PC-9 (cell line): Measurements from ENCODE around the gene PLCD3. TPM values are rescaled to one million over a fixed set of nuclear protein-coding genes. Genes with fewer than 3 reads are reported as not detected.

Experiments used
- BruUV-seq: library from RNA; stranded (reverse); fragments of 400-500 nt; replicated peaks from 2 replicates; lab custom pipeline; 2021; lab: Mats Ljungman, UMichigan
- CTCF ChIA-PET: fragments of 300-600 bp; sonication (Branson Sonifier 250); formaldehyde crosslinking; loops from one replicate; lab custom pipeline; 2022; ENCODE audit warnings: antibody characterized with exemption; lab: Charles Lee
- POLR2A ChIA-PET: fragments of 300-600 bp; sonication (Branson Sonifier 250); formaldehyde crosslinking; loops from one replicate; lab custom pipeline; 2022; ENCODE audit warnings: antibody characterized with exemption; ENCODE audit not compliant: unreplicated experiment; lab: Charles Lee
- DNase-seq, 2 experiments: peaks; one replicate each; pipeline versions ENCODE4 v3.0.0 to v3.0.0-alpha.2; 2015 to 2022; ENCODE audit warnings: mixed read lengths in 1 of 2
- H2AFZ ChIP-seq: fragments of 200-600 bp; sonication (generic); 2 replicates; pipeline ENCODE4 v1.8.1; 2017; ENCODE audit warnings: antibody characterized with exemption
- H3F3A ChIP-seq: fragments of 200-600 bp; sonication (generic); 2 replicates; pipeline ENCODE4 v1.8.1; 2017; ENCODE audit warnings: antibody characterized with exemption, mild to moderate bottlenecking, low read depth; ENCODE audit not compliant: insufficient read depth
- H3K27ac ChIP-seq: fragments of 200-600 bp; sonication (generic); 2 replicates; pipeline ENCODE4 v1.6.1; 2016; ENCODE audit warnings: mixed run types
- H3K27me3 ChIP-seq: fragments of 200-600 bp; sonication (generic); 2 replicates; pipeline ENCODE4 v1.6.1; 2016; ENCODE audit warnings: low read depth, mixed run types; ENCODE audit not compliant: insufficient read depth
- H3K36me3 ChIP-seq: fragments of 200-600 bp; sonication (generic); 2 replicates; pipeline ENCODE4 v1.6.1; 2016; ENCODE audit warnings: low read depth, mixed run types
- H3K4me1 ChIP-seq: fragments of 200-600 bp; sonication (generic); replicated peaks from 2 replicates; pipeline ENCODE4 v1.6.1; 2016; ENCODE audit warnings: mixed run types; ENCODE audit not compliant: insufficient read depth
- H3K4me2 ChIP-seq: fragments of 200-600 bp; sonication (generic); 2 replicates; pipeline ENCODE4 v1.6.1; 2017; ENCODE audit warnings: mixed run types
- H3K4me3 ChIP-seq: fragments of 200-600 bp; sonication (generic); 2 replicates; pipeline ENCODE4 v1.6.1; 2016; ENCODE audit warnings: mixed run types
- H3K79me2 ChIP-seq: fragments of 200-600 bp; sonication (generic); 2 replicates; pipeline ENCODE4 v1.6.1; 2017; ENCODE audit warnings: low read depth, mixed run types
- H3K9me2 ChIP-seq: fragments of 200-600 bp; sonication (generic); 2 replicates; pipeline ENCODE4 v1.8.1; 2017; ENCODE audit warnings: mild to moderate bottlenecking; ENCODE audit not compliant: insufficient read depth
- H3K9me3 ChIP-seq: fragments of 200-600 bp; sonication (generic); 2 replicates; pipeline ENCODE4 v1.8.1; 2016; ENCODE audit warnings: low read depth; ENCODE audit not compliant: insufficient read depth
- H4K20me1 ChIP-seq: fragments of 200-600 bp; sonication (generic); 2 replicates; pipeline ENCODE4 v1.8.1; 2017; ENCODE audit not compliant: insufficient read depth
- CTCF ChIP-seq: fragments of 200-600 bp; sonication (generic); conservative IDR thresholded peaks from 2 replicates; pipeline ENCODE4 v1.6.1; 2017; ENCODE audit warnings: mixed run types, antibody characterized with exemption, mild to moderate bottlenecking, moderate library complexity
- EZH2 ChIP-seq: fragments of 200-600 bp; sonication (generic); IDR thresholded peaks from 2 replicates; pipeline ENCODE4 v1.8.0; 2017; ENCODE audit warnings: antibody characterized with exemption, low read depth
- intact Hi-C: fragments of 100-400 bp; cut with micrococcal nuclease; formaldehyde crosslinking; loops from one replicate; pipeline ENCODE4 v1.10.0; 2022; ENCODE audit not compliant: unreplicated experiment
- total RNA-seq: library from RNA; stranded (reverse); gene quantifications from 2 replicates; pipeline ENCODE4 v1.2.3, GENCODE V29; 2021

The PLCD3 gene
- total RNA-seq, 1 experiment from 2014 or later: 92.4 TPM

DNA sequence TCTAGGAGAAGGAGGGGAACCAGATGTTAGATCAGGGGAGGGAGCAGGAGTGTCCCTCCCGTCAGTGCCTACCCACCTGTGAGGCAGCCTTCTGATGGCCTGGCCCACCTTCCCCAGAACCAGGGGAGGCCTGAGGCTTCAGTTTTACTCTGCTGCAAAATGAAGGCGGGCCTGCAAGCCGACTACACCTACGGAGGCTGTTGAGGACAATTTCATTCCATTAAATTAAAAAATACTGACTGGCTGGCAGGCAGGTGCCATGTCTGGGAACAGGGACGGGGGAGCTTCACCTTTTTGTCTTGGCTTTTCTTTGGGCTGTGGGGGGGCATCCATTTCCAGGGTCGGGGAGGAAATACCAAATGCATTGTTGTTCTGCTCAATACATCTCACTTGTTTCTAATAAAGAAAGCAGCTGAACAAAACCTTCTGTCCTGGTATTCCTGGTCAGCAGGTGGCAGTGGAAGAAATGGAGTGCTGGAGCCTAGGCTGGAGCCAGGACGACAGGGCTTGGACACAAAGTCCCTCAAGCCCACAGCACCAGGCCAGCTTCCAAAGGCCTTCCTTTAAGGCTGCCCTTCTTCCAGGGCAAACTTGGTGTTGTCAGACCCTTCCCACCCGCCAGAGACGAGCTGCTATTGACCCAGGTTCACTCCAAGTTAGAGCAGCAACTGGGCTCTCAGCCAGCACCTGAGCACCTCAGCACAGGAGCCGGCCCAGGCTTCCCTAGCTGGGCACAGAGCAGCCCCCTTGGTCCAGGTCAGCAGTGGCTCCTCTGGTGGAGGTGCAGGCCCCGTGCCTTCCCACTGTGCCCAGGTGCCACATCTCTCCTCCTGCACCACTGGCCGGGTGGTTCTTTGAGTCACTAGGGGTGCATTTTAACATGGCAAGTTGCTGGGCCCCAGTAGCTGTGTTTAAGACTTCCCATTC, 23.5 kb downstream of the PLCD3 start:
- H3K4me3 ChIP-seq: no peak overlapping the region
- no peaks in the 10 kb centered on the region; the same call in 1 of the 2 replicates for H4K20me1 ChIP-seq
- TF ChIP-seq EZH2 (no peak), CTCF (no peak; the same call in 1 of the 2 replicates)
- intact Hi-C loops: no loop called here
- peaks cover 9% of the 10 kb centered on the region for H3F3A ChIP-seq
- no peaks in the 10 kb centered on the region for H3K4me1 ChIP-seq
- ChIA-PET CTCF (interaction anchor here (0.6 to 1.4 kb wide), 2 partner anchors 10 to 184 kb away, joined by 3 to 6 read pairs; no protein-coding TSS in a partner anchor), POLR2A (interaction anchor here (0.5 to 0.8 kb wide), 2 partner anchors 27 to 193 kb away, joined by 3 to 11 read pairs; partner anchors contain the start of gene ACBD4)
- no peak overlapping the region for H2AFZ ChIP-seq
- DNase-seq: no peak
- no peaks in the 10 kb centered on the region for H3K36me3 ChIP-seq
- BruUV-seq: no TSS peak
- H3K27me3 ChIP-seq: no peaks in the 10 kb centered on the region
- H3K27ac ChIP-seq: no peak overlapping the region
- H3K4me2 ChIP-seq: no peak overlapping the region
- no peaks in the 10 kb centered on the region for H3K79me2 ChIP-seq
- H3K9me2 ChIP-seq: no peaks in the 10 kb centered on the region
- no peaks in the 10 kb centered on the region for H3K9me3 ChIP-seq

DNA sequence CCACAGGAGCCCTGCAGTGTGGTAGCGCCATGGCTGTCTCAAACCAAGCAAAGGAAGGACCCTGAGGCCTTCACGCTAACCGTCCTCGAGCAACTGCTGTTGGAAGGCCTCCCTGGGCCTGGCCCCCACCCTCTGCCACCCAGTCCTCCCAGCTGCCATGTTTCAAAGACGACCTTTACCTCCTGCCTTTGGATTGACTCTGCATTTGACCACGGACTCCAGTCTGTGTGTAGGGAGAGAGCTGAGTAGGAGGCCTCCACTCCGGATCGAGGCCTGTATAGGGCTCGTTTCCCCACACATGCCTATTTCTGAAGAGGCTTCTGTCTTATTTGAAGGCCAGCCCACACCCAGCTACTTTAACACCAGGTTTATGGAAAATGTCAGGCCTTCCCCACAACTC, 24.3 kb downstream of the PLCD3 start:
- TF ChIP-seq EZH2: no peak
- Histone ChIP-seq H3K9me3 (no peaks in the 10 kb centered on the region), H3K4me1 (no peaks in the 10 kb centered on the region), H3F3A (peaks cover 12% of the 10 kb centered on the region), H3K9me2 (no peaks in the 10 kb centered on the region), H4K20me1 (no peaks in the 10 kb centered on the region; the same call in 1 of the 2 replicates), H3K36me3 (peaks cover 8% of the 10 kb centered on the region; the same call in 1 of the 2 replicates), H3K27me3 (no peaks in the 10 kb centered on the region), H3K4me3 (no peak overlapping the region), H2AFZ (no peak overlapping the region), H3K27ac (no peak overlapping the region), H3K79me2 (no peaks in the 10 kb centered on the region), H3K4me2 (no peak overlapping the region)
- DNase-seq: no peak
- no TSS peak for BruUV-seq
- ChIA-PET POLR2A (no interaction called here), CTCF (interaction anchor here (0.6 kb wide), 1 partner anchor 183 kb away, joined by 6 read pairs; no protein-coding TSS in a partner anchor)
- intact Hi-C loops: no loop called here

- intact Hi-C loops: no loop called here
- ChIA-PET POLR2A (no interaction called here), CTCF (no interaction called here)
Observed at GRCh38 chr17:45107293-45108010, 24.9 kb downstream of the PLCD3 start.

More at GRCh38 chr17:45107293-45108010, 24.9 kb downstream of the PLCD3 start:
- H2AFZ ChIP-seq: no peak overlapping the region
- H3K4me1 ChIP-seq: no peaks in the 10 kb centered on the region
- no peak overlapping the region for H3K4me3 ChIP-seq
- no peak for DNase-seq
- no peaks in the 10 kb centered on the region for H3K9me2 ChIP-seq
- peaks cover 11% of the 10 kb centered on the region; the same call in 1 of the 2 replicates for H3K36me3 ChIP-seq
- BruUV-seq: no TSS peak
- no peak overlapping the region for H3K4me2 ChIP-seq
- no peaks in the 10 kb centered on the region for H3K9me3 ChIP-seq
- H3F3A ChIP-seq: peaks cover 15% of the 10 kb centered on the region
- no peak overlapping the region for H3K27ac ChIP-seq
- H3K27me3 ChIP-seq: no peaks in the 10 kb centered on the region
- H3K79me2 ChIP-seq: no peaks in the 10 kb centered on the region
- H4K20me1 ChIP-seq: no peaks in the 10 kb centered on the region; the same call in 1 of the 2 replicates
- TF ChIP-seq EZH2 (no peak), CTCF (no peak)
